Measurements from ENCODE around the gene SLC22A16.

DNA sequence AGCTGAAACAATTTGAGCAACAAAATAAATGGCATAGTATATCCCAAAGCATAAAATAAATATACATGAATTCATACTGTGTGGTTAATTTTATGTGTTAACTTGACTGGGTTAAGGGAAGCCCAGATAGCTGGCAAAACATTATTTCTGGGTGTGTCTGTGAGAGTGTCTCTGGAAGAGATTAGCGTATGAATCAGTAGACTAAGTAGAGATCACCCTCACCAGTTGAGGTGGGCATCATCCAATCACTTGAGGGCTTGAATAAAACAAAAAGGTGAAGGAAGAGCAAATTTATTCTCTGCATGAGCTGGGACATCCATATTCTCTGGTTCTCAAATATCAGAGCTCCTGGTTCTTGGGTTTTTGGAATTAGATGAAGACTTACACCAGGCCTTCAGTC lies 17.9 kb downstream of the SLC22A16 start:
- TF ChIP-seq CTCF (IDR thresholded peaks at IDR 0.05): no peak
- TF ChIP-seq POLR2A (IDR thresholded peaks at IDR 0.05): no peak
- no peak for TF ChIP-seq POLR2AphosphoS5 (IDR thresholded peaks at IDR 0.05)
